Right lung (tissue), 10 donors: ENCODE data around the gene NDUFB4. TPM values are rescaled to one million over a fixed set of nuclear protein-coding genes. Genes with fewer than 3 reads are reported as not detected.
A peak's percentile ranks its signal among the peaks of the same experiment; 100 is the strongest.

ENCODE experiments used
- DNase-seq, 2 donors: peaks; one replicate each; pipeline ENCODE4 v3.0.0-alpha.2; 2013
- long read RNA-seq, 8 donors: transcript quantifications; one replicate each; lab custom pipeline, GENCODE V29; 2026
- polyA plus RNA-seq, 5 donors: library from polyadenylated mRNA; unstranded; fragments of 120-200 nt; gene quantifications; one replicate each; pipeline versions ENCODE4 v1.2.1 to v1.2.3, GENCODE V29; 2013; ENCODE audit warnings: inconsistent platforms in 1 of 5, low replicate concordance in 1 of 5; ENCODE audit not compliant: insufficient read length in 5 of 5, insufficient read depth in 1 of 5

NDUFB4 gene
- 100 to 1,000 TPM; 149 to 183 (median 158) TPM for polyA plus RNA-seq
- long read RNA-seq, donor 1, transcript NDUFB4-204 (3 exons, 558 nt): minor isoform, 8 of 287 reads
- long read RNA-seq, donor 1, transcript NDUFB4-201 (3 exons, 671 nt): major isoform, 230 of 287 reads
- long read RNA-seq, donor 1, transcript NDUFB4-206 (2 exons, 425 nt): minor isoform, 29 of 287 reads
- long read RNA-seq, donor 1, partial matches to known transcripts: 17 of 287 reads
- long read RNA-seq, donor 1, other reads (novel, unspliced or antisense): 0 of 287 reads
- long read RNA-seq, donor 2, transcript NDUFB4-206 (2 exons, 425 nt): minor isoform, 9 of 124 reads
- long read RNA-seq, donor 2, transcript NDUFB4-201 (3 exons, 671 nt): major isoform, 111 of 124 reads
- long read RNA-seq, donor 2, partial matches to known transcripts: 0 of 124 reads
- long read RNA-seq, donor 2, other reads (novel, unspliced or antisense): 0 of 124 reads
- long read RNA-seq, donor 3, transcript NDUFB4-201 (3 exons, 671 nt): major isoform, 137 of 161 reads
- long read RNA-seq, donor 3, transcript NDUFB4-206 (2 exons, 425 nt): minor isoform, 19 of 161 reads
- long read RNA-seq, donor 3, partial matches to known transcripts: 0 of 161 reads
- long read RNA-seq, donor 3, other reads (novel, unspliced or antisense): 0 of 161 reads
- long read RNA-seq, donor 4, transcript NDUFB4-201 (3 exons, 671 nt): major isoform, 107 of 129 reads
- long read RNA-seq, donor 4, transcript NDUFB4-206 (2 exons, 425 nt): minor isoform, 19 of 129 reads
- long read RNA-seq, donor 4, partial matches to known transcripts: 0 of 129 reads
- long read RNA-seq, donor 4, other reads (novel, unspliced or antisense): 0 of 129 reads
- long read RNA-seq, donor 5, transcript NDUFB4-201 (3 exons, 671 nt): major isoform, 199 of 231 reads
- long read RNA-seq, donor 5, transcript NDUFB4-206 (2 exons, 425 nt): minor isoform, 19 of 231 reads
- long read RNA-seq, donor 5, partial matches to known transcripts: 8 of 231 reads
- long read RNA-seq, donor 5, other reads (novel, unspliced or antisense): 0 of 231 reads
- long read RNA-seq, donor 6, transcript NDUFB4-201 (3 exons, 671 nt): major isoform, 200 of 217 reads
- long read RNA-seq, donor 6, transcript NDUFB4-204 (3 exons, 558 nt): minor isoform, 5 of 217 reads
- long read RNA-seq, donor 6, transcript NDUFB4-206 (2 exons, 425 nt): minor isoform, 10 of 217 reads
- long read RNA-seq, donor 6, partial matches to known transcripts: 0 of 217 reads
- long read RNA-seq, donor 6, other reads (novel, unspliced or antisense): 0 of 217 reads
- long read RNA-seq, donor 7, transcript NDUFB4-201 (3 exons, 671 nt): major isoform, 97 of 110 reads
- long read RNA-seq, donor 7, transcript NDUFB4-206 (2 exons, 425 nt): minor isoform, 10 of 110 reads
- long read RNA-seq, donor 7, partial matches to known transcripts: 0 of 110 reads
- long read RNA-seq, donor 7, other reads (novel, unspliced or antisense): 0 of 110 reads
- long read RNA-seq, donor 8, transcript NDUFB4-206 (2 exons, 425 nt): minor isoform, 7 of 78 reads
- long read RNA-seq, donor 8, transcript NDUFB4-201 (3 exons, 671 nt): major isoform, 71 of 78 reads
- long read RNA-seq, donor 8, partial matches to known transcripts: 0 of 78 reads
- long read RNA-seq, donor 8, other reads (novel, unspliced or antisense): 0 of 78 reads

GRCh38 chr3:120596116-120596852, at the start of gene NDUFB4:
TSS of gene NDUFB4 (plus strand) at chr3:120596336. CDS start at chr3:120596360, 24 bp downstream.
- peak; percentile 97 for DNase-seq

DNA sequence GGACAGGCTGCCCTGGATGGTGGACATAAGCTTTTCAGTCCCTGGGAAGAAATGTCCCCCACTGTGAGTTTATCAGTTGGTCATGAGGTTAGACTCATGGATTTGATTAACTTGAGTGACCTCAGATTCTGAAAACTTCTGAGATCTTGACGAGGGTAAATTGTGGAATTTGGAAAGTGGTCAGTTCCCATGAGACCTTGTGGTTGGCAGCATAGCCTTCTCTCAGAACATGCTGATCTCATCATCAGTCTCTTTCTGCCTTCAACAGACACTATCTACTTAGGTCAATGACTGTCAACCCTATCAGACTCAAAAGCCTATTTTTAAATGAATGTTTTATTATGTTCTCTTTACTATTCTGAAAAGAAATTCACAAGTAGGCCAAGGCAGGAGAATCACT, 45.6 kb upstream of the NDUFB4 start:
- DNase-seq: no peak

- DNase-seq: no peak
Measured at GRCh38 chr3:120552184-120553172, 43.7 kb upstream of the NDUFB4 start.

GRCh38 chr3:120554812-120555606, 41.1 kb upstream of the NDUFB4 start:
- DNase-seq: no peak

- no peak for DNase-seq
Measured at GRCh38 chr3:120555657-120556509, 40.3 kb upstream of the NDUFB4 start.

DNA sequence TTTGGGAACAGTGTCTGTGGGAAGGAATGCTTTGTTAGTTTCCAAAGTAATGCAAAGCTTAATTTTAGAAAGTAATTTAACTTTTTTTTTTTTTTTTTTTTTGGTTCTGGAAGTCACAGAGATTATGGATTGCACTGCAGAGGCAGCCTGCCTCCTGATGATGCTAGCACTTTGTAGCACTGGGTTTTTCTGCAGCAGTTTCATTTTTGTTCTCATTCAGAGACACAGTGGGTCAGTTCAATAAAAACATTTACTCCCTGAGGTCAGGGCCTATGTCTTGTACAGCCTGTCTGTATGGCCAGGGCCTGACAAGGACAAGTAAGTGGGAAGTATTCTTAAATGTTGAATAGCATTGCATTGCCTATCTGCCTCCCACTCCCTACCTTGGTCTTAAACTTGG, 39.0 kb upstream of the NDUFB4 start:
- no peak for DNase-seq

DNA sequence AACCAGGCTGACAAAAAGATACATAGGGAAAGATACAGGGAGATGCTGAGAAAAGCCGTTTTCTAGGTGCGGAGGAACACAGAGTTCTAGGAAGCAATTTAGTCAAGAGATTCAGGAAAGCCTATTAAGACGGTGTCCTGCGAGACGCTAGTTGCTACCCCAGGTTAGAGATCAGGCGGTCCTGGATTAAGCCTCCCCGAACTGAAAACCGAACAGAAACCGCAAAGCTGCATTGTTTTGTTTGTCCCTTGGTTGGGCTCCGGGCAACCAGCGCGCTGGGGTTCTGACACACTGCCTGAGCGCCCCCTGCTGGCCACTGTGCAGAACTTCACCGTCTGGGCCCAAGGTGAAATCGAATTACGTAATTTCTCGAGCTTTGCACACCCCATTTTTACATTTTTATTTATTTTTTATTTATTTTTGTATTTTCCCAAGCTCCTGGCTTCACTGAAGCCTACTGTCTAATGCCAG, 37.3 kb upstream of the NDUFB4 start:
- DNase-seq: peak; percentile 90 to 93

GRCh38 chr3:120559242-120560061, 36.7 kb upstream of the NDUFB4 start:
- peak in 1 of 2 donors; percentile 48 for DNase-seq

DNA sequence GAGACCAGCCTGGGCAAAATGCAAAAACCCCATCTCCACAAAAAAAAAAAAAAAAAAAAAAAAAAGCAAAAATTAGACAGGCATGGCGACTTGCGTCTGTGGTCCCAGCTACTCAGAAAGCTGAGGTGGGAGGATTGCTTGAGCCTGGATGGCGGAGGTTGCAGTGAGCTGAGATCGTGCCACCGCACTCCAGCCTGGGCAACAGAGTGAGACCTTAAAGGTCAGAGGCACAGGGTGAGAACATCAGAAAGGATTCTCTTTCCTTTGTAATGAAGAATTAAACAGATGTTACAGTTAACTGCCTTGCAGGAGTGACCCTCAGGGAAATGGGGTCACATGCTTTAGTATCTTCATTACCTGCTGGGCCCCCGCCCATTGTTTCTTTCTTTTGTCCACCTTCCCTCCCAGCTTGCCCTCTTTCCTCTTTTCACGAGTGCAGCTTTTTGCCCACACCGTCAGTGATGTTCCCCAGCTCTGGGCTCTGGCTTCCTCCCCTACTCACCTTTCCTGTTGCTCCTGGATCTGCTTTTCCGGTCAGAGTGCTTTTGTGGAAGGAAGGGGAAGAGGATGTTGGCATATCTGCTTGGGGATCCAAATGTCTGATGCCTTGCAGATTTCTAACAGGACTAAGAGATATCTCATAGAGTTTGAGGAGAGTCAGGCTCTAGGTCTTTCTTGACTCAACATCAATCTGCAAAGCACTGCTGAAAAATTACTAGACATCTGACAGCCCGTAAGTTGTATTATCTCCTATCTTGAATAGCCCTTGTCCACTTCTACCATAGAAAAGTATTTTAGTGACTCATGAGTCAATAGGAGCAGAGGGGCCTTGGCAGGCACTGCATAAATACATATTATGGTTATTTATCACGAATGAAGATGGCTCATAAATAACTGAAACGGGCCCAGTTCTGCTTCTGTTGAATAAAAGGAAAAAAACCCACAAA, 35.6 kb upstream of the NDUFB4 start:
- DNase-seq: no peak

- DNase-seq: peak; percentile 46 to 65
Measured at GRCh38 chr3:120561251-120562045, 34.7 kb upstream of the NDUFB4 start.

DNA sequence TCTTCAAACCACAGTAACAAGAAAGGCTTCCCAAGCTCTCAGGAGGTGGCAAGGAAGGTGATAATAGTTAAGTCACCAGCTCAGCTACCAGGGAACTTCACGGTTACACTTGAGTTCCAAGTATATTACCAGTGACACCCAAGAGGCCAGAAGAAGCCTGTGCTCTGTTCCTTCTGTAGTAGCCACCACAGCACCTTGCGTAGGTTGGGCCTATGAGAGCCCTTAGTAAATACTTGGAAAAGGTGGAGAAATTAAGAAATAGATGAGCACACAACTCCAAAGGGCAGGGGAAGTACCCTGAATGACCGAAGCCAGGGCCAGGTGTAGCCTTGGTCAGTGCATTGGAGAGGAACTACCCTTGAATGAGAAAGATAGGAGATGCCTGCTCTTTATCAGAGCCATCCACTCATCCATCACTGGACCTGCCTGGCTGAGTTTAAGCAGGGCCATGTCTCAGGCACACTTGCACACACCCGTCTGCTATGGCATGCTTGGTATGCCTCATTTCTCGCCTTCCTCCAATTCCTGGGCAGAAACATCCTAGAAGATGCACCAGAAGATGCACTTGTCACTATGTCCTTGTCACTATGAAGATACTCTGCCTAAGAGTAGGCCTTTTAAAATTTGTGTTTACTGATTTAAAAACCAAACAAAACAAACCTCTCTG, 32.6 kb upstream of the NDUFB4 start:
- DNase-seq: no peak

DNA sequence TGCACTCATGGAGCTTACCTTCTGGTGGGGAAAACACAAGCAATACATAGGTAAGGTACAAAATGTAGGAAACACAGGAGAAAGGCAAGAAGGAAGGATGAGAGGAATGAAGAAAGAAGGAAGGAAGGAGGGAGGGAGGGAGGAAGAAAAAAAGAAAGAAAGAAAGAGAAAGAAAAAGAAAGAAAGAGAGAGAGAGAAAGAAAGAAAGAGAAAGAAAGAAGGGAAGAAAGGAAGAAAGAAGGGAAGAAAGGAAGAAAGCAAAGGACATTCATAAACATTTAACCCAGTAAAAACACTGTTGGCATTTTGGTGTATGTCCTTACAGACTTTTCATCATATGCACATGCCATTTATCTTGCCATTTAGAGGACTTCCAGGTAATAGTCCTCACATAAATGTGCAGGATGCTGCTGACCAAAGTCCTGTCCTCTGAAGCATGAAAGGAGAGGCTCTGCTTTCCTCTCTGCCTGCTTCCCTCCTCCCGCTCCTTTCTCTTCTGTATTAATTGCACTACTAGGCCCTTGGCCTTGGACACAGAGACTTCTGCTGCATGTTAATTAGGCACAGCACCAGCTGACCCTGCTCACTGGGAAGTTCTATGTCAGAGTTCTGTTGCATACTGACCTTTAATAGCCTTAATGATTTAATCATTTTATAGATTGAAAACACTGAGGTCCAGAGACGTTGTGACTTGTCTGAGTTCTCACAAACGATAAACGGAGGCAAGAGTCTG, 29.7 kb upstream of the NDUFB4 start:
- DNase-seq: no peak
